ENCODE measurements around the gene CACUL1.
"Not testable (repeated sequence)": the region's sequence is repeated elsewhere in the genome, so short reads cannot be mapped to it uniquely, and the experiment has no call there.

Gene CACUL1

DNA sequence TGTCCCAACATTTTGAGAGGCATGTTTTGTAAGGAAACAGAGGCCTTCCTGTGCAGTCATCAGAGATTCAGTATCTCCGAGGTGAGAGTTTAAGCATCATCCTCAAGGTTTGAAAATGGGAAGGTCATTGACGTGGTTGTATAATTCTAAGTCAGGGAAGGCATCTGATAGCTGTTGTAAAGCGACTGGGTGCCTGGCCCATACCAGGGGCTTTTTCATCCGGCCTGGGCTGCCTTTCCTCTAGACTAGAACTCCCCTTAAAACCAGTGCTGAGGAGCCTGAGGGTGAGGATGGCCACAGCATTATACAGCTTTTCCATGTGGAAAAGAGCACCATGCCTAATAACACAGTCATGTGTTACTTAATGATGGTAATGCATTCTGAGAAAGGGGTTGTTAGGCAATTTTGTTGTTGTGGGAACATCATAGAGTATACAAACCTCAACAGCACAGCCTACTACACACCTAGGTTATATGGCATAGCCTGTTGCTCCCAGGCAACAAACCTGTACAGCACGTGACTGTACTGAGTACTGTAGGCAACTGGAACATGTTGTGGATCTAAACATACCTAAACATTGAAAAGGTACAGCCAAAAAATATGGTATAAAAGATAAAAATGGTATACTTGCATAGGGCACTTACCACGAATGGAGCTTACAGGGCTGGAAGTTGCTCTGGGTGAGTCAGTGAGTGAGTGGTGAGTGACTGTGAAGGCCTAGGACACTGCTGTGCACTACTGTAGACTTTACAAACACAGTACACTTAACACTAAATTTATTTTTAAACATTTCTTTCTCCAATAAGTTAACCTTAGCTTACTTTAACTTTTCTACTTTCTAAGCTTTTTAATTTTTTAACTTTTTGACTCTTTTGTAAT lies 13.5 kb upstream of the CACUL1 start:
- FAIRE-seq: no peak

- no peak for FAIRE-seq
Measured at GRCh38 chr10:118767297-118768040, 12.7 kb upstream of the CACUL1 start.

- no peak for FAIRE-seq
Measured at GRCh38 chr10:118764195-118764594, 9.4 kb upstream of the CACUL1 start.

DNA sequence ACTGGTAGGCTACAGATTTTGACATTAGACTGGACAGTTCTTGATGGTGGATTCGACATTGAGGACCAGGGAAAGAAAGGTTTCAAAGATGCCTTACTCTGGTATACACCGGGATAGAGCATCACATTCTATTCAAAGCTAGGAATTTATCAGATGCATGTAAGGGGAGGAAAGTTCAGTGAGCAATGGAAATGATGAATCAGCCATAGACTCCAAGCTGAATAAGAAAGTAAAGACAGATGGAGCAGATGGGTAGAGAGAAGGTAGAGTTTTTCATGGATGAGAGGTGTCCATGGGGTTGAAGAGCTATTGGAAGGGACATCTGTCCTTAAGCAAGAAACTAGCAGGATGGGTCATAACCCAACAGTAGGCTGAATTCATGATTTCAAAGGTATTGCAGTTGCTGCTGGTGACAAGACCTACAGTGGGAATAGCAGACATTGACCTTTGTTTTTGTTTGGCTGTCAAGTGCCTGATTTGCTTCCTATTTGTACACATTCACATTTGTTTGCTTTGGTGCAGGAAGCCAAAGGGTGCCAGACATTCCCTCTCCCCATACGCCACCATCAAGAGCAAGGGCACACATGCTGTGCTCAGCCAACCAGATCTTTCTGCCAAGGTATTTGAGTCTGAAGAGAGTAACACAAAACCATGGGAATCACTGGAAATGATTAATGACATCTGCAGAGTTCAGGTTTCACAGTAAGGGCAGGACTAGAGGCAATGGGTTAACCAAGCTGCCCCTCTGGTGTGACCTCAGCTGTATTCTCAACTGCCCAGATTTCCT lies 8.6 kb upstream of the CACUL1 start:
- FAIRE-seq: no peak

- no peak for FAIRE-seq
Measured at GRCh38 chr10:118760265-118760664, 5.5 kb upstream of the CACUL1 start.

- FAIRE-seq: no peak
Measured at GRCh38 chr10:118758449-118758848, 3.7 kb upstream of the CACUL1 start.

- FAIRE-seq: no peak
Measured at GRCh38 chr10:118754229-118754555, 578 bp downstream of the CACUL1 start.

DNA sequence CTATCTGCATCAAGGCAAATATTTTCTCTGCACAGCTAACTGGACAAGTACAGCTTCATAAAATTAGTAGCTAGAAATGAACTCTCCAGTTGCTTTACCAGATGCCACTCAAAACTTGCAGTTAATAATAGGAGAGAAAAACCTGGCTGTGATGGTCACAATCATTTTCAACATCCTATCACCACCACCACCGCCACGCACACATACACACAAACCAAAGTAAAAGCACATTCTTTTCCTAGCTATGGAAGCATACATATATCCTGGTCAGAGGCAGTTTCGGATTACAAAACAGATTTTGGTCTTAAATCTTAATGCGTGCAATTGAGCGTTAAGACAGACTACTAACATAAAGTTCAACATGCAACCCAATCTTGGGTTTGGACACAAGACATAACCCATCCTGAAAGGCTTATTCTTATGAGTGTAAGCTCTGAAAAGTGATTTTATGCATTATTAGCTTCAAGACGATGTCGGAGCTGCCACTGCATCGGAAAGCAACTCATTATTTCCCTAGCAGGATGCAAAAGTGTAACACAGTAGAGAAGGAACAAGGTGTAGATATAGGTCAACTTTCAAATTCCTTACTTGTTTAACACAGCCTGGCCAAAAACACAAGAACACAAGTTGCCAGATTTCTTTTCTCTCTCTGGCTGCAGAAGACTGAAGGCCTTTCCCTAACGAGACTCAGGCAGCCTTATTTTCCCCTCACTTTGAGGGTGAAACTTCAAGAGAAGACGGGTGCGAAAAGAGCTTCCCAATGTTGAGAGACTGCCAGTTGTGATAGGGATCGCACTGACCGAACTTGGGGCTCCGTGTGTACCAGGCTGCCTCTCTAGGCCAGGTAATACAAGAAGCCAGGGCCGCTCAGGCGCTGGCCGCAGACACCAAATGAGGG lies 1.2 kb downstream of the CACUL1 start:
- no peak for FAIRE-seq

- no peak for FAIRE-seq
Measured at GRCh38 chr10:118752409-118752808, 2.4 kb downstream of the CACUL1 start.

DNA sequence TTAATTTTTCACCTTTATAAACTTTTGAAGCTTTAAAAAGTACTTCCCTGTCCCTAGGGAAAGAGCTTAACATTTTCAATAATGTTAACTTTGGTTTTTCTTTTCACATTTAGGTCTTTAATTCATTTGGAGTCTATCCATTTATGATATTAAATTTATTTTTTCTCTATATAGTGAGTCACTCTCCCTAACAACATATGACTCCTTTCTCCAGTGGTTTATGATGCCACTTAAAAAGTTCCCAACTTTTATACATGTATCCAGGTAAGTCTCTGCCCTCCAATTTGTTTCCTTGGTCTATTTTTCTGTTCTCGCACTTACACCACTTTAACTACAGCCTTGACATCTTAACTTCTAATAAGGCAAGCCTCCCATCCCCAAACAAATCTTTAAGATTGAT lies 3.5 kb downstream of the CACUL1 start:
- FAIRE-seq: no peak

- no peak for FAIRE-seq
Measured at GRCh38 chr10:118748041-118748440, 6.7 kb downstream of the CACUL1 start.

DNA sequence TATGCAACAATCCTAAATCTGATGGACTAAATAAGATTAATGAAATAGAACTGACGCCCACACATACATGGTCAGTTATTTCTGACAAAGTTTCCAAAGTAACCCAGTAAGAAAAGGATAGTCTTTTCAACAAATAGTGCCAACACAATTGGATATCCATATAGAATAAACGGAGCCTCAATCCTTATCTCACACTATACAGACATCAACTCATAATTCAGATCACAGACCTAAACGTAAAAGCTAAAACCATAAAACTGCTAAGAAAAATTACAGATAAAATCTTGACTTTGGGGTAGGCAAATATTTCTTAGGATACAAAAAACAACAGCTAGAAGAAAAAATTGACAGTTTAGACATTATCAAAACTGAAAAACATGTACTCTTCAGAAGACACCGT lies 8.5 kb downstream of the CACUL1 start:
- no peak for FAIRE-seq

DNA sequence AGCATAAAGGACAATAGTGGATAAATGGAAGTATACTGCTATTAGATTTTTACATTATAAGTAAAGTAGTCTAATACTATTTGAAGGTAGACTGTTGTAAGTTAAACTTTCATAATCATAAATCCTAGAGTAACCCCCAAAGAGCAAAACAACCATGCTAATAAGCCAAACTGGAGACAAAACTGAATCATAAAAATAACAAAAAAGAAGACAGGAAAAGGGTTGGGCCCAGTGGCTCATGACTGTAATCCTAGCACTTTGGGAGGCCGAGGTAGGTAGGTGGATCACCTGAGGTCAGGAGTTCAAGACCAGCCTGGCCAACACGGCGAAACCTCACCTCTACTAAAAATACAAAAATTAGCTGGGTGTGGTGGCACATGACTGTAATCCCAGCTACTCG lies 9.7 kb downstream of the CACUL1 start:
- FAIRE-seq: no peak

DNA sequence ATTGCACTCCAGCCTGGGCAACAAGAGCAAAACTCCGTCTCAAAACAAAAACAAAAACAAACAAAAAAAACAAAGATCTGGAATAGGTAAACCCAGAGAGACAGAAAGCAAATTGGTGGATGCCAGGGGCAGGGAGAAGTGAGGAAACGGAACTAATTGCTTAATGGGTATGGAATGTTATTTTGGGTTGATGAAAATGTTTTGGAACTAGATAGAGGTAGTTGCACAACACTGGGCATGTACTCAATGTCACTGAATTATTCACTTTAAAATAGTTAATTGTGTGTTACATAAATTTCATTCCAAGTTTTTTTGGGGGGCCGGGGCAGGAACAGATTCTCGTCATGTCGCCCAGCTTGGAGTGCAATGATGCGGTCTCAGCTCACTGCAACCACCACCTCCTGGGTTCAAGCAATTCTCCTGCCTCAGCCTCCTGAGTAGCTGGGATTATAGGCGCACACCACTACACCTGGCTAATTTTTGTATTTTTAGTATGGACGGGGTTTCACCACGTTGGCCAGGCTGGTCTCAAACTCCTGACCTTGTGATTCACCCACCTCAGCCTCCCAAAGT lies 10.3 kb downstream of the CACUL1 start:
- not testable (repeated sequence) for FAIRE-seq

DNA sequence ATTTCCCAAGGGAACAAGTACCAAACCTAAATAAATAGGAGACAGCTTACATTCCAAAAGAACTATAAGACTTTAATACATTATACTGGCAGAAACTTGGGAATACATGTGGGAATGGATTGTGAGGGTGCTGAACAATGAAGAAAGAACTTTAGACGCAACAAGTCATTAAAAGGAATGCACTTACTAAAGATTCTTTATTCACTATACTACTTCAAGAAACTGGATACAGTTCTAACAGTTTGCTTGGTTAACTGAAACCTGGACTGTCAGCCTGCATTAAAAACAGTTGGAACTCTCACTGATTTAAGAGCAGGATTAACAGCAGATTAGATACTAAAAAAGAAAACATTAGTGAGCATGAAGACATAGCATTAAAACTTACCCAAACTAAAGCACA lies 12.0 kb downstream of the CACUL1 start:
- FAIRE-seq: no peak

DNA sequence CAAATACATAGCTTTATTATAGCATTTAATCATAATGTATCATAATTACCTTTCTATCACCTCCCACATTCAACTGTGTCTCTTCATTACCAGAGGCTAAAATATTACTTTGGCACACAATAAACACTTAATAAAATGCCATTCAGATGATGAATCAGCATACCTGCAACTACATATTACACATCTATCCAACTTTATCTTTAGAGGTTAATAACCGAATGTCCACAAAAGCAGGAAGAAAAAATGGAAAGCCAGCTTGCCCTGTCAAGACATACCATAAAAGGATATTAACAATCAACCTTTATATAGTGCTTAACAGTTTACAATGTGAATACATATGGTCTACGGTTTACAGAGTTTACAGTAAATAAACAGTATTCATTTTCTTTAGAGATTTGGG lies 12.7 kb downstream of the CACUL1 start:
- FAIRE-seq: no peak

DNA sequence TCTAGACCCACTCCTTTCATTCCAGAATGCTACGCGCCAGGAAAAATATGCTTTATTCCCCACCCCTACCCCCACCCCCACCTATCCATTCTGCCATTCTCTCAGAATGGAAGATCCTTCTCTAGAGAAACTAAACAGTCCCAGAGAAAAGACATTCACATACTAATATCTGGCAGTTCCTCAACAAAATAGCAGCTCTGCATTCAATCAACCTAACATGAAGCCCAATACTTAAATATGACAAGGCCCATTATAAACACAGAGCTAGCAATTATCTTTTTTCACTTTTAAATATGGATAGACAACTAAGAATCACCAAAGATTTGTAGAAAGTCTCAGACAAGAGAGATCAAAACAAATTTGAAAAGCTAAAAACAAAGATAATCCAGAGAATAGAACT lies 16.4 kb downstream of the CACUL1 start:
- FAIRE-seq: no peak

DNA sequence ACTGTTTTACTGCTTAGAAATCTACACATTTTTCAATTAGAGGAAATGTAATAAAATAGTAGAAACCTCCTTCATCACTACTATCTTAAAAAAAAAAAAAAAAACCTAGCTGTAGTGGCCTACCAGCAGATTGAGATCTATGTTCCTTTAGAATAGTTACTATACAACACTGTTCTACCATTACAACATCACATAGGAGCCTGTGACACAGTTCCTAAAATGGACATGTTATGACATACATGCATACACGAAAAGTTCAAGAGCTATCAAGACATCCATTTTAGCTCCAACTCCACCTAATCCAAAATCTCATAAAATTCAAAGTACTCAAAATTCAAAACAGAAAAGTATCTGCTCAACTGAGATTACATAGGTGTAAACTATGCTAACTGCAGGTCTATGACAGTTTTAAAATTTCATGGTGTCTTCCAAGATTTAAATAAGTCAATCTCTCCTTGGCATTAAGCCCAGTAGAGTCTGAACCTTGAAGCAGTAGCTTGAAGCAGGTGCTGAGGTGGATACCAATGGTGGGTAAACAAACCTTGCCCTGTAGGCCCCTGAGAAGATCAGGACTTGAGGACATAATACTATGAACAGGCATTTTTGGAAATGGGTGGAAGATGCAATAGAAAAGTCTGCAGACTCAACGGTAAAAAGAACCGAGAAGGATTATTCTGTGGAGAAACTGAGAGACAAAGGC lies 17.0 kb downstream of the CACUL1 start:
- no peak for FAIRE-seq

GRCh38 chr10:118735294-118735693 lies 19.5 kb downstream of the CACUL1 start:
- FAIRE-seq: no peak

DNA sequence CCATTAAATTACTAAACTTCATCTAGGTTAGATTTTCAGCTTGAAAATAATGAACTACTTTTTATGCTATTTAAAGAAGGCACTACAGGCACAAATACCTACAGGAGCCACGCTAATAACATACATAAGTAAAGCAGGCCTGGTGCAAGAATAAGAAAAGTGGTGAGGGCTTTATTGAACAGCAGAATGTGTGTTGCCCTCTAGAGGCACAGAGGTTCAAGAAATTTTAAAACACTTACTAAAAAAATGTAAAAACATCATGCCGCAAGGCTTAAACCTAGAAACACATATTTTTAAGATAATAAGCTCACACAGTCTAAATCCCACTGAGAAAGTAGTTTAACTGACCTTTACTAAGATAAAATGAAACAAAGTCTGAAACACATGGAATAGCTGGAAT lies 20.3 kb downstream of the CACUL1 start:
- FAIRE-seq: peak; percentile 34

All from G401.6 (cell line).